GM20431 (cell line): ENCODE data around the gene DUOXA1.
"Not testable (repeated sequence)": the region's sequence is repeated elsewhere in the genome, so short reads cannot be mapped to it uniquely, and the experiment has no call there.

Experiments
- in situ Hi-C: fragments of 300-500 bp; cut with MseI, MboI; formaldehyde crosslinking; loops from one replicate; pipeline ENCODE4 v1.15.0; 2020; ENCODE audit warnings: low sequenced_read_pairs; ENCODE audit not compliant: unreplicated experiment

Gene DUOXA1

GRCh38 chr15:45115312-45115820 lies 14.3 kb downstream of the DUOXA1 start:
- in situ Hi-C loops, result no loop called here

- in situ Hi-C loops, result no loop called here
Observed at GRCh38 chr15:45114751-45115085, 15.0 kb downstream of the DUOXA1 start.

GRCh38 chr15:45114076-45114750 lies 15.5 kb downstream of the DUOXA1 start, which contains the start of the genes DUOX2 and DUOXA2:
TSS of gene DUOX2 (minus strand) at chr15:45114172. CDS start at chr15:45113411, 761 bp downstream.
TSS of gene DUOXA2 (plus strand) at chr15:45114326. CDS start at chr15:45114606, 280 bp downstream.
- in situ Hi-C loops, result no loop called here

GRCh38 chr15:45113380-45113990 lies 16.2 kb downstream of the DUOXA1 start:
- in situ Hi-C loops, result no loop called here

DNA sequence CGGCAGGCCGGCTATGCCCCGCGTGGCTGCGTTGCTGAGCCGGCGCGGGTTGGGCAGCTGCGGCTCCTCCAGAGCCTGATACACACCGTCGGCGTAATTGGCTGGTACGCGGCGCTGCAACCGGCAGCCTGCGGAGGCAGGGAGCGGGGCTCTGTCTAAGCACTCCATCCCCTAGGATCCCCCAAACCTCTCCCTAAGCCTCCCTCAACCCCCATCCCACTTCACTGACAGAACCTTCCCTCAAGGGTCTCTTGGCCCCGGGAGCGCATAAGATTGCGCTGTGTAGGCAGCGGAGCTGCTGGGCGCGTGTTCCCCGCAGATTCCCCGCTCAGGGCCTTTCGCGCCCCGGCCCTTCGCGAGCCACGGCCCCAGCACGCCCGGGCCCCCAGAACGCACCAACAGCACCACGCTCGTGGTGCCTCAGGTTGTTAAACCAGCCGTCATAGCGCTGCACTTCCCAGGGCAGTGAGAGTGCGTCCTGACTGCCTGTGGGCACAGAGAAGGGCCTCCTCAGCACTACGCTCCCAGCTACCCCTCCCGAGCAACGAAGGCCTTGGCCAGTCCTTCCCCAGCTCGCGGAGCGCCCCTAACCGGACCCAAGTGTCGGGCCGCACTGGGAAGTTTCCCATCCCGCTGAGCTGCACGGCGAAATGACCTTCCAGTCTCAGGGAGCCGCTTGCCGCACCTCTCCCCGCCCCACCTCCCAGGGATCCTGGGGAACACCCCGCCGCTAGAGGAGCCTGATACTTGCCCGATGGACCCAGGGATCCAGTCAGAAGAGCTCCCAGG lies 16.9 kb downstream of the DUOXA1 start:
- in situ Hi-C loops, result no loop called here

GRCh38 chr15:45112143-45112590 lies 17.5 kb downstream of the DUOXA1 start:
- in situ Hi-C loops, result no loop called here

GRCh38 chr15:45111390-45112142 lies 18.1 kb downstream of the DUOXA1 start:
- in situ Hi-C loops, result no loop called here

- in situ Hi-C loops, result no loop called here
Observed at GRCh38 chr15:45110256-45110820, 19.3 kb downstream of the DUOXA1 start.

DNA sequence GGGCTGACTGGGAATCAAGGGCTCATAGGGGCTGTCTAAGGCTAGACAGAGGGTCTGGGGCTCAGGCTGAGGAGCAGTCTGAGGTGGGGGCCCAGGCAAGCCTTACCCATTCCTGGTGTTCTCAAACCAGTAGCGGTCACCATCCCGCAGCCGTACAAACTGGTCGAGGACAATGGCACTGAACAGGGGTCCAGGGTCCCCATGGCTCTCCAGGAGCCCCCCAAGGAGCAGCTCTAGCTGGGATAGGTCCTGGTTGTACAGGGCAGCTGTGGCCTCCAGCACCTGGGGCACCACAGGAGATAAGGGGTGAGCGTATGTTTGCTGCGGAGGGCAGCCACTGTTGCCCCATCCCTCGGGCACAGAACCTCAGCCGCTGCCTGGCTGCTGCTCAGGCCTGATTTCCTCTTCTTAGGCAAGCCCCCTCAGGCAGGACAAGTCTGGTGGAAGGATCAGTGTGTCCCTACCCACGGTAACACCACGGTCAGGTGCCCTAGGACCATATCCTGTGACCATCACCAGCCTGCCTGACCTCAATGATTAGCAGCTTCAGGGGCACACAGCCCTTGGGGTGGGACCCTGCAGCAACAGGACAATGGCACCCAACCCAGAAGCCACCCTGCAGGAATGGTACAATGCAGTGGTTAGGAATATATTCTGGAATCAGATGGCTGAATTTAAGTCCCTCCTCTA lies 21.6 kb downstream of the DUOXA1 start:
- in situ Hi-C loops, result no loop called here

DNA sequence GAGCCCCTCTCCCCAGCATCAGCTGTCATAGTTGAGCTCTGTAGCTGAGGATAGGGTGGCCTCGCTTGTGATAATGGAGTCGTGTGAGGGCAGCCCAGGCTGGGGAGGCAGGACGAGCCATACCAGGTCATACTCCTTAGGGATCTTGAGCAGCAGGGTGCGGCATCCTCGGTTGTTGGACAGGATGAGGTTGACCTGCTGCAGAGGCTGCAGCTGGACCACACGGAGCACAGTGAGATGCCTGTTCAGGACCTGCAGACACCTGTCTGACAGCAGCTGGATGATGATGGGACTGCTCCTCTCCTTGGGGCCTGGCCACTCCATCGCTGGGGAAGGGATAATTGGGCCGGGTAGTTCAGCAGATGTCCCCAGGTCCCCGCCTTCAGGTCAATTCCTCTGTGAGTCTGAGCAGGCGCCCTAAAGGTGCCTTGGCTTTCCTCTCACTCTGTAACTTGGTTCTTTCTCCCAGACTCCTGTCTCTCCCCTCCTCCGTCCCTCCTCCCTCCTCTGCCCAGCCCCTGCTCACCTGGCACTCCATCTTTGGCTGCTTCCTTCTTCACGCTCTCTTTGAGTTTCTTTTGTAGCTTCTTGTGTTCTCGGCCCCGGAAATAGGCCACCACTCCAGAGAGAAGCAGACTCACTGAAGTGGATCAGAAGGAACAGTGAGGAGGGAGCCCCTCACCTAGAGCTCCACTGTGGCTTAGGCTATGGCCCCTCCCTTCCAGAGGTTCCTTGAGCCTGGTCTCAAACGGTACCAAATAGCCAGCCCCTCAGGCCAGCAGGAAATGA lies 23.5 kb downstream of the DUOXA1 start:
- in situ Hi-C loops, result no loop called here

DNA sequence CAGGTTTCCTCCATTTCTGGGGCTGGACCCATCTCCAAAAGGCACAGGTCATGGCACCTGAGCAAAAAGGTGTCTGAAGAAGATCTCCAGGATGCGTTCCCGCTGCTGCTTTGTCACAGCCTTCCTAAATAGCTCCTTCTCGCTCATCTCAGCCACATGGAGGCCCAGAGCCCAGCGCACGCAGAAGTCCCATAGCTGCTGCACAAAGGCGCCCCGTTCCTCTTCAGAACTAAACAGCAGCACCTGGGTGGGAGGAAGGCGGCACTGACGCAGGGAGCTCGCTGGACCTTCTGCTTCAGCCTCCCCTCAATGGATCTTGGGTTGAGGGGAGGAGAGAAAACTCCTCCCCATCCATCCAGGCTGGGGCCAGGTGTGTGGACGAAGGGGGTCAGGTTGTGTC lies 24.1 kb downstream of the DUOXA1 start:
- in situ Hi-C loops, result no loop called here

DNA sequence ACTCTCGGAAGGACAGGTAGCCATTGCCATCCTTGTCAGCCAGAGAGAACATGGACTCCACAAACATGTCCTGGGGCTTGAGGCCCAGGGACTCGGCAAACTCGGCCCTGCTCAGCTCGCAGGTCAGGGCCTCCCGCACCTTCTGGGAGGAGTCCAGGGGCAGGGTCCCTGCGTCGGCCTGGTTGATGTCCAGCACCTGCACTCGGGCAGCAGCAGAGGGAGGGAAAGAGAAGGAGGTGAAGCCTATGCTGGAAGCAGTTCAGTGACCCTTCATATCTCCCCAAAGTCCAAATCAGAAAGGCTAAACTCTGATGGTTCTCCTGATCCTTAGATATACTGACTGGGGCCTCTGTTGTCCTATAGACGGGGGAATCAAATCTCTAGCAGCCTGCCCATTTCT lies 25.5 kb downstream of the DUOXA1 start:
- in situ Hi-C loops, result not testable (repeated sequence)

- in situ Hi-C loops, result no loop called here
Observed at GRCh38 chr15:45102226-45102625, 27.5 kb downstream of the DUOXA1 start.

DNA sequence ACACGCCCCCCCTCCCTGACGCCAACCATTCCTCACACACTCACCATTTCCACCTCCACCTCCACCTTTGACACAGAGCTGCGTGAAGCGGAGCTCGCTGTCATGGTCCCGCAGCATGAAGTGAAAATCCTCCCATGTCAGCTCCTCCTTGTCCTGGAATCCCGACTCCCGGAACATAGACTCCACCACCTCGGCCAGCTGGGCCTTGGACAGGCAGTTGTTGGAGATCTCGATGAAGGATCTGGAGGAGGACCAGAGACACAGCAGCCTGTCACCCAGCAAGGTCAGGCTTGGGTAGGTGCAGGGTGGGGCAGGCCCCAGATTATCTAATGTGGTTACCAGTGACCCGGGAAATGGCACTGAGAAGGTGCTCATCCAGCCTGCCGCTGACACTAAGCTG lies 27.9 kb downstream of the DUOXA1 start:
- in situ Hi-C loops, result no loop called here

- in situ Hi-C loops, result no loop called here
Observed at GRCh38 chr15:45100884-45101625, 28.6 kb downstream of the DUOXA1 start.

GRCh38 chr15:45099549-45100165 lies 30.0 kb downstream of the DUOXA1 start:
- in situ Hi-C loops, result no loop called here

DNA sequence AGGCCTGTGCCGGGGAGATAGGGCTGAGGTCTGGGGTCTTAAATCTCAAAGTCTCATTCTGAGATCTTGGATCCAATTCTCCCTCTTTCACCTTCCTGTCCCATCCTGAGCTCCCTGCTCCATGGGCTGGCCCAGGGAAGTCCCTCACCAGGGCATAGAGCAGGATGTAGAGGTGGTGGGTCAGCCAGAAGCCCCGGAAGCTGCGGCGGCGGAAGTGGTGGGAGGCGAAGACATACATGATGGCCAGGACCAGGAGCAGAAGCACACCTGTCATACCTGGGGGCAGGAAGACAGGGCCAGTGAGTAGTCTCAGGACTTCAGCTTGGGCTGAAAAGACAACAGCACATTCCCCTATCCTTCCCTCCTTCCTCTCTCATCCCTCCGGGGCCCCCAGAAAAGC lies 32.2 kb downstream of the DUOXA1 start:
- in situ Hi-C loops, result no loop called here
